Measurements from ENCODE around the gene ZNF100. TPM values are rescaled to one million over a fixed set of nuclear protein-coding genes. Genes with fewer than 3 reads are reported as not detected.
A peak's percentile ranks its signal among the peaks of the same experiment; 100 is the strongest.
"Not testable (repeated sequence)": the region's sequence is repeated elsewhere in the genome, so short reads cannot be mapped to it uniquely, and the experiment has no call there.

The ZNF100 gene
- total RNA-seq, 2 donors from 2014 or later = 8.8 to 13.1 TPM

- Mint-ChIP-seq H3K27me3 (no peaks in the 10 kb centered on the region), H3K36me3 (ENCODE audit: low read depth) (peaks cover 12% of the 10 kb centered on the region), H3K4me3 (no peak overlapping the region), H3K27ac (no peak overlapping the region), H3K4me1 (peaks cover 4% of the 10 kb centered on the region)
- no peak for ATAC-seq
- no peak for DNase-seq
- no peaks in the 10 kb centered on the region for H3K9me3 ChIP-seq (ENCODE audit: control insufficient read depth, low read length, poor library complexity, severe bottlenecking)
These were observed 18.3 kb downstream of the ZNF100 start for GRCh38 chr19:21749090-21749489.

DNA sequence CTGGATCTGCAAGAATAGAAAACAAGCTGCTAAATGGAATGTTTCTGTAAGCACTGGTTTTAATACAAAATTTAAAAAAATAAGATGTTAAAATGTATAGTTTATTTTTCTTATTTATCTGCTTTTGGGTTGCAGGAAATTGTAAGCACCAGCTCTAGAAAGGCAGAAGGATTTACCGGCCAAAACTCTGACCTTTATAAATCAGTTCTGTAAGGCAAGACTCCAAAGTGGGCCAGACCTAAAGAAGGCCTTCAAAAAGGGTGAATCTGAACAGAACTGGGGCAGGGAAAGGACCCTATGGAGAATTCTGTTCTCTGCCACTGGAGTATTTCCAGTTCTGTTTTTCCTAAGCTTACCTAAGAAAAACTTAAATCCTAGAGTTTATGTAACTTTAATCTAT is 19.3 kb downstream of the ZNF100 start:
- no peaks in the 10 kb centered on the region for H3K9me3 ChIP-seq (ENCODE audit: control insufficient read depth, low read length, poor library complexity, severe bottlenecking)
- Mint-ChIP-seq H3K27me3 (no peaks in the 10 kb centered on the region), H3K36me3 (ENCODE audit: low read depth) (peaks cover 12% of the 10 kb centered on the region), H3K4me1 (peaks cover 4% of the 10 kb centered on the region), H3K27ac (no peak overlapping the region), H3K4me3 (no peak overlapping the region)
- no peak for ATAC-seq
- DNase-seq = no peak

DNA sequence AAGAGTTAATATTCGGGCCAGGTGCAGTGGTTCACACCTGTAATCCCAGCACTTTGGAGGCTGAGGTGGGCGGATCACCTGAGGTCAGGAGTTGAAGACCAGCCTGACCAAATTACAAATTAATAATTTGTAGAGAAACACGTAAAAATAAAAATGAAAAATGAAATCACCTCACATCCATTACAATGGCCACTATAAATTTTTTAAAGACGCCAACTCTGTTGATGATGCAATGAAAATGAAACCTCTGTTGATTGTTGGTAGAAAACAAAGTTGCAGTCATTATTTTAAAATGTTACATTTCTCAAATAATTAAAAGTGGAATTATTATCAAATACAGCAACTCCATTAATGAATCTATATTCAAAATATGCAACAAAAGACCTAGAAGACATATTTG is 26.8 kb downstream of the ZNF100 start:
- Mint-ChIP-seq H3K27ac (no peak overlapping the region), H3K4me1 (no peaks in the 10 kb centered on the region), H3K27me3 (no peaks in the 10 kb centered on the region), H3K36me3 (ENCODE audit: low read depth) (peaks cover 5% of the 10 kb centered on the region), H3K4me3 (no peak overlapping the region)
- ATAC-seq (no peak), DNase-seq (no peak)
- H3K9me3 ChIP-seq (ENCODE audit: control insufficient read depth, low read length, poor library complexity, severe bottlenecking) = peaks cover 8% of the 10 kb centered on the region

DNA sequence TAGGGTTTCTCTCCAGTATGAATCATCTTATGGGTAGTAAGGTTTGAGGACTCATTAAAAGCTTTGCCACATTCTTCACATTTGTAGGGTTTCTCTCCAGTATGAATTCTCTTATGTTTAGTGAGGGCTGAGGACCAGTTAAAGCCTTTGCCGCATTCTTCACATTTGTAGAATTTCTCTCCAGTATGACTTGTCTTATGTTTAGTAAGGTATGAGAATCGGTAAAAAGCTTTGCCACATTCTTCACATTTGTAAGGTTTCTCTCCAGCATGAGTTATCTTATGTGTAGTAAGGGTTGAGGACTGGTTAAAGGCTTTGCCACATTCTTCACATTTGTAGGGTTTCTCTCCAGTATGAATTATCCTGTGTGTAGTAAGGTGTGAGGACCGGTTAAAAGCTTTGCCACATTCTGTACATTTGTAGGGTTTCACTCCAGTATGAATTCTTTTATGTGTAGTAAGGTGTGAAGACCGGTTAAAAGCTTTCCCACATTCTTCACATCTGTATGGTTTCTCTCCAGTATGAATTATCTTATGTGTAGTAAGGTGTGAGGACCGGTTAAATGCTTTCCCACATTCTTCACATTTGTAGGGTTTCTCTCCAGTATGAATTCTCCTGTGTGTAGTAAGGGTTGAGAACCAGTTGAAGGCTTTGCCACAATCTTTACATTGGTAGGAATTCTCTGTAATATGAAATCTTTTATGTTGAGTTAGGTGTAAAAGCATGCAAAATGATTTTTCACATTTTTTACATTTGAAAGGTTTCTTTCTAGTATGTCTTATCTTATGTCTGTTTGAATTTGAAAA is 40.2 kb downstream of the ZNF100 start:
- not testable (repeated sequence) for ATAC-seq; H3K4me3 Mint-ChIP-seq; H3K36me3 Mint-ChIP-seq (ENCODE audit: low read depth); H3K4me1 Mint-ChIP-seq; H3K27me3 Mint-ChIP-seq; DNase-seq; H3K27ac Mint-ChIP-seq
- peaks cover 27% of the 10 kb centered on the region for H3K9me3 ChIP-seq (ENCODE audit: control insufficient read depth, low read length, poor library complexity, severe bottlenecking)

DNA sequence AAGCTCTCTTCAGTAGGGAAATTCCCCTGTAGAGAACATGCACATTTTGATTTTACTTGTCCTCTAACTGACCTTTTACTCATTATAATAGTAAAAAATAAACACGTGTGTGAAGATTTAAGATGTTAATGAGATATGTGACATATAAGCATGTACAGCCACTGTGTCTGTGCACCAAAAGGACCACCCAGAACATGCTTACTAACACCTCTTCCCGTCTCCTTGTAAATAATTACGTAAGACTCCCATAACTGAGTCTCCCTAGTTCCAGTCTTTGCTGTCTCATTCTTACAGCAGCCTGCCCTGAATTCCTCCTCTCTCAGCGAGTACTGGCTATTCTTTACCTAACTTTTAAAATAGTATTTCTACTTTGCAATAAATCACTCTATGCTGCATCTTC is 53.6 kb downstream of the ZNF100 start:
- H3K27me3 Mint-ChIP-seq = no peaks in the 10 kb centered on the region
- no peaks in the 10 kb centered on the region for H3K9me3 ChIP-seq (ENCODE audit: control insufficient read depth, low read length, poor library complexity, severe bottlenecking)
- DNase-seq (no peak), ATAC-seq (no peak)
- no peaks in the 10 kb centered on the region for H3K4me1 Mint-ChIP-seq
- H3K36me3 Mint-ChIP-seq (ENCODE audit: low read depth) = no peaks in the 10 kb centered on the region
- no peak overlapping the region for H3K27ac Mint-ChIP-seq
- H3K4me3 Mint-ChIP-seq = no peak overlapping the region

GRCh38 chr19:21709464-21709863 is 57.9 kb downstream of the ZNF100 start:
- Mint-ChIP-seq H3K4me1 (no peaks in the 10 kb centered on the region), H3K4me3 (no peak overlapping the region), H3K27ac (no peak overlapping the region), H3K27me3 (peaks cover 6% of the 10 kb centered on the region), H3K36me3 (ENCODE audit: low read depth) (no peaks in the 10 kb centered on the region)
- DNase-seq (no peak), ATAC-seq (no peak)
- no peaks in the 10 kb centered on the region for H3K9me3 ChIP-seq (ENCODE audit: control insufficient read depth, low read length, poor library complexity, severe bottlenecking)

DNA sequence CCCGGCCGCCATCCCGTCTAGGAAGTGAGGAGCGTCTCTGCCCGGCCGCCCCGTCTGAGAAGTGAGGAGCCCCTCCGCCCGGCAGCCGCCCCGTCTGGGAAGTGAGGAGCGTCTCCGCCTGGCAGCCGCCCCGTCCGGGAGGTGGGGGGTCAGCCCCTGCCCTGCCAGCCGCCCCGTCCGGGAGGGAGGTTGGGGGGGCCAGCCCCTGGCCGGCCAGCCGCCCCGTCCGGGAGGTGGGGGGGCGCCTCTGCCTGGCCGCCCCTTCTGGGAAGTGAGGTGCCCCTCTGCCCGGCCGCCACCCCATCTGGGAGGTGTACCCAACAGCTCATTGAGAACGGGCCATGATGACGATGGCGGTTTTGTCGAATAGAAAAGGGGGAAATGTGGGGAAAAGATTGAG is 59.5 kb downstream of the ZNF100 start:
- not testable (repeated sequence) for H3K9me3 ChIP-seq (ENCODE audit: control insufficient read depth, low read length, poor library complexity, severe bottlenecking); H3K4me1 Mint-ChIP-seq; DNase-seq; H3K27me3 Mint-ChIP-seq; H3K36me3 Mint-ChIP-seq (ENCODE audit: low read depth); ATAC-seq; H3K4me3 Mint-ChIP-seq
- peak overlapping the region; percentile 19 for H3K27ac Mint-ChIP-seq

- Mint-ChIP-seq H3K4me1 (no peaks in the 10 kb centered on the region), H3K27me3 (peaks cover 6% of the 10 kb centered on the region), H3K36me3 (ENCODE audit: low read depth) (no peaks in the 10 kb centered on the region), H3K27ac (peak overlapping the region; percentile 19), H3K4me3 (no peak overlapping the region)
- no peak for ATAC-seq
- DNase-seq = no peak
- H3K9me3 ChIP-seq (ENCODE audit: control insufficient read depth, low read length, poor library complexity, severe bottlenecking) = no peaks in the 10 kb centered on the region
These were observed 60.3 kb downstream of the ZNF100 start for GRCh38 chr19:21707065-21707464.

- Mint-ChIP-seq H3K4me3 (no peak overlapping the region), H3K36me3 (ENCODE audit: low read depth) (no peaks in the 10 kb centered on the region), H3K27me3 (peaks cover 6% of the 10 kb centered on the region), H3K27ac (no peak overlapping the region), H3K4me1 (no peaks in the 10 kb centered on the region)
- H3K9me3 ChIP-seq (ENCODE audit: control insufficient read depth, low read length, poor library complexity, severe bottlenecking) = no peaks in the 10 kb centered on the region
- ATAC-seq (no peak), DNase-seq (no peak)
These were observed 62.0 kb downstream of the ZNF100 start for GRCh38 chr19:21705393-21705792.

DNA sequence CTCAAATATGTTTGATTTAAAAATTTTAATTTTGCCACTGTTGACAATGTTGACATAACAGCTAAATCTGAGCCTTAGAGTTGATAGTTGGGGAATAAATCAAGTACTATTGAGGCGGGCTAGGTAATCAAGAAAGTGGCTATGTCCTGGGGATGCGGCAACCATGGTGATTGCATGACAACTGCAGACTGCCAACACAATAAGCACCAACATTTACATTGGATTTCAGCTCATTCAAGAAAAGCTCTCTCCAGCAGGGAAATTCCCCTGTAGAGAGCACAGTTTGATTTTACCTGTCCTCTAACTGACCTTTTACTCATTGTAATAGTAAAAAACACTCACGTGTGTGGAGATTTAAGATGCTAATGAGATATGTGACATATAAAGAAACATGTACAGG is 63.1 kb downstream of the ZNF100 start:
- Mint-ChIP-seq H3K4me3 (no peak overlapping the region), H3K27ac (no peak overlapping the region)
- ATAC-seq = no peak

DNA sequence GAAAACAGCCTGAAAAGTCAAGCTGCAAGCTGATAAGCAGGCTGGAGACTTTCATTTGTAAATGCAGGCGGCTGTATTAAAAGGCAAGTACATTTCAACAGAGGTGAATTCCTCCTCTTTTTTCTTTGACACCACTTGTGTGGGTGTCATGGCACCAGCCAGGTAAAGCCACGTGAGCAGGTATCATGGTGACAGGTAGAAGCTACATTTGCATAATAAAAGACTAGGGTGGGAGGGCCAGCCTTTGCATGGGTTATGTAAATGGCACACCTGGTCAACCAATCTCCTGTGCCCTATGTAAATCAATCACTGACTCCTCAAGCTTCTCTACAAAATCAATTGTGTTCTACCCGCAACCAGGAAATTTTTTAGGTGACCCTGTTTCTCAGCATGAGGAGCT is 68.2 kb downstream of the ZNF100 start:
- H3K36me3 Mint-ChIP-seq (ENCODE audit: low read depth) = no peaks in the 10 kb centered on the region
- H3K27me3 Mint-ChIP-seq = peaks cover 18% of the 10 kb centered on the region
- no peak overlapping the region for H3K4me3 Mint-ChIP-seq
- ATAC-seq = no peak
- no peaks in the 10 kb centered on the region for H3K4me1 Mint-ChIP-seq
- peaks cover 2% of the 10 kb centered on the region for H3K9me3 ChIP-seq (ENCODE audit: control insufficient read depth, low read length, poor library complexity, severe bottlenecking)
- H3K27ac Mint-ChIP-seq = peak overlapping the region; percentile 83
- no peak for DNase-seq

More for the DNA sequence above, 63.1 kb downstream of the ZNF100 start:
- peaks cover 6% of the 10 kb centered on the region for H3K27me3 Mint-ChIP-seq
- H3K4me1 Mint-ChIP-seq = no peaks in the 10 kb centered on the region
- no peaks in the 10 kb centered on the region for H3K9me3 ChIP-seq (ENCODE audit: control insufficient read depth, low read length, poor library complexity, severe bottlenecking)
- no peaks in the 10 kb centered on the region for H3K36me3 Mint-ChIP-seq (ENCODE audit: low read depth)
- DNase-seq = no peak

- Mint-ChIP-seq H3K4me1 (no peaks in the 10 kb centered on the region), H3K27ac (no peak overlapping the region), H3K4me3 (no peak overlapping the region), H3K27me3 (peaks cover 18% of the 10 kb centered on the region), H3K36me3 (ENCODE audit: low read depth) (no peaks in the 10 kb centered on the region)
- H3K9me3 ChIP-seq (ENCODE audit: control insufficient read depth, low read length, poor library complexity, severe bottlenecking) = peaks cover 2% of the 10 kb centered on the region
- DNase-seq (no peak), ATAC-seq (peak; percentile 44)
These were observed 69.2 kb downstream of the ZNF100 start for GRCh38 chr19:21698215-21698614.

DNA sequence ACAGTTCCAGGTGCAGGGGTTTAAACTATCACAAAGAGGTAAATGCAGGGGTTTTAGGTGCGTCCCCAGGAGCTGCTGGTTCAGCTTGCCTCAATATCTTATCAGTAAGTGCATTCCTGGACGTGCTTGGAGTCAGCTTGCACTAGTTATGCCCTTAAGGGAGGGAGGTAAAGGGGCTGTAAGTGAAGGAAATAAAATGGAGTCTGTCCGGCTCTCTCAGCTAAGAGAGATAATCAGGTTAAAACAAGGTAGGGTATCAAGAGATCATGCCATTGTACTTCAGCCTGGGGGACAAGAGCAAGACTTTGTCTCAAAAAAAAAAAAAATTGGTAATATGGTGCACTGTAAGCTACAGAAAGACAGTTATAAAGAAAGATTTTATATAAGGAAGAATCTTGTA is 69.7 kb downstream of the ZNF100 start:
- Mint-ChIP-seq H3K4me1 (no peaks in the 10 kb centered on the region), H3K36me3 (ENCODE audit: low read depth) (no peaks in the 10 kb centered on the region), H3K27me3 (peaks cover 18% of the 10 kb centered on the region), H3K27ac (no peak overlapping the region), H3K4me3 (no peak overlapping the region)
- ATAC-seq = no peak
- H3K9me3 ChIP-seq (ENCODE audit: control insufficient read depth, low read length, poor library complexity, severe bottlenecking) = peaks cover 2% of the 10 kb centered on the region
- no peak for DNase-seq

GRCh38 chr19:21694171-21694906 is 73.0 kb downstream of the ZNF100 start:
- Mint-ChIP-seq H3K4me1 (no peaks in the 10 kb centered on the region), H3K27ac (no peak overlapping the region), H3K4me3 (no peak overlapping the region), H3K36me3 (ENCODE audit: low read depth) (no peaks in the 10 kb centered on the region), H3K27me3 (peaks cover 18% of the 10 kb centered on the region)
- ATAC-seq = no peak
- no peak for DNase-seq
- peaks cover 2% of the 10 kb centered on the region for H3K9me3 ChIP-seq (ENCODE audit: control insufficient read depth, low read length, poor library complexity, severe bottlenecking)
